GM12892 (cell line): Measurements from ENCODE around the gene FGFBP1.

Experiments
- POLR2AphosphoS5 ChIP-seq: IDR thresholded peaks from 2 replicates; pipeline ENCODE4 v1.6.1; 2011; ENCODE audit warnings: low read depth, low read length, control low read depth
- TAF1 ChIP-seq: IDR thresholded peaks from 2 replicates; pipeline ENCODE4 v1.6.1; 2011; ENCODE audit warnings: low read depth, mild to moderate bottlenecking, control low read depth, low read length, borderline replicate concordance

- TF ChIP-seq POLR2AphosphoS5 = no peak
- TF ChIP-seq TAF1 = no peak
Observed at GRCh38 chr4:15982842-15983524, 44.4 kb upstream of the FGFBP1 start.
